ENCODE measurements around the gene MLH1.

The MLH1 gene

GRCh38 chr3:37098884-37099283, 105.6 kb downstream of the MLH1 start:
- H3K36me3 ChIP-seq, result 0 out of 2 replicates have a peak, but pooled peaks cover 4% of the 10 kb centered on the region
- no peaks in the 10 kb centered on the region for H3K27me3 ChIP-seq
- H3K9me3 ChIP-seq, result no peaks in the 10 kb centered on the region
- H3K4me3 ChIP-seq, result no peak overlapping the region
- no peak overlapping the region for H3K27ac ChIP-seq
- TF ChIP-seq Cebpa-rat (IDR thresholded peaks at IDR 0.05), result no peak
- H3K9ac ChIP-seq, result no peak overlapping the region
- no peaks in the 10 kb centered on the region for H4K20me1 ChIP-seq
- no peaks in the 10 kb centered on the region for H3K4me1 ChIP-seq
- H3K4me2 ChIP-seq, result no peak overlapping the region

- Histone ChIP-seq H3K4me2 (no peak overlapping the region), H3K27me3 (no peaks in the 10 kb centered on the region), H3K9ac (no peak overlapping the region), H3K4me1 (no peaks in the 10 kb centered on the region), H3K9me3 (no peaks in the 10 kb centered on the region), H3K27ac (no peak overlapping the region), H4K20me1 (no peaks in the 10 kb centered on the region), H3K4me3 (no peak overlapping the region), H3K36me3 (0 out of 2 replicates have a peak, but pooled peaks cover 4% of the 10 kb centered on the region)
- no peak for TF ChIP-seq Cebpa-rat (IDR thresholded peaks at IDR 0.05)
Observed at GRCh38 chr3:37099469-37099868, 106.2 kb downstream of the MLH1 start.

GRCh38 chr3:37100411-37100810, 107.1 kb downstream of the MLH1 start:
- no peak for TF ChIP-seq Cebpa-rat (IDR thresholded peaks at IDR 0.05)
- no peak overlapping the region for H3K4me2 ChIP-seq
- no peaks in the 10 kb centered on the region for H4K20me1 ChIP-seq
- no peaks in the 10 kb centered on the region for H3K27me3 ChIP-seq
- H3K4me1 ChIP-seq, result no peaks in the 10 kb centered on the region
- H3K9ac ChIP-seq, result no peak overlapping the region
- no peak overlapping the region for H3K27ac ChIP-seq
- H3K4me3 ChIP-seq, result no peak overlapping the region
- no peaks in the 10 kb centered on the region for H3K9me3 ChIP-seq
- H3K36me3 ChIP-seq, result 0 out of 2 replicates have a peak, but pooled peaks cover 4% of the 10 kb centered on the region
